ENCODE results near the gene STAT3.
A peak's percentile ranks its signal among the peaks of the same experiment; 100 is the strongest.
"Not testable (repeated sequence)": the region's sequence is repeated elsewhere in the genome, so short reads cannot be mapped to it uniquely, and the experiment has no call there.

The STAT3 gene

DNA sequence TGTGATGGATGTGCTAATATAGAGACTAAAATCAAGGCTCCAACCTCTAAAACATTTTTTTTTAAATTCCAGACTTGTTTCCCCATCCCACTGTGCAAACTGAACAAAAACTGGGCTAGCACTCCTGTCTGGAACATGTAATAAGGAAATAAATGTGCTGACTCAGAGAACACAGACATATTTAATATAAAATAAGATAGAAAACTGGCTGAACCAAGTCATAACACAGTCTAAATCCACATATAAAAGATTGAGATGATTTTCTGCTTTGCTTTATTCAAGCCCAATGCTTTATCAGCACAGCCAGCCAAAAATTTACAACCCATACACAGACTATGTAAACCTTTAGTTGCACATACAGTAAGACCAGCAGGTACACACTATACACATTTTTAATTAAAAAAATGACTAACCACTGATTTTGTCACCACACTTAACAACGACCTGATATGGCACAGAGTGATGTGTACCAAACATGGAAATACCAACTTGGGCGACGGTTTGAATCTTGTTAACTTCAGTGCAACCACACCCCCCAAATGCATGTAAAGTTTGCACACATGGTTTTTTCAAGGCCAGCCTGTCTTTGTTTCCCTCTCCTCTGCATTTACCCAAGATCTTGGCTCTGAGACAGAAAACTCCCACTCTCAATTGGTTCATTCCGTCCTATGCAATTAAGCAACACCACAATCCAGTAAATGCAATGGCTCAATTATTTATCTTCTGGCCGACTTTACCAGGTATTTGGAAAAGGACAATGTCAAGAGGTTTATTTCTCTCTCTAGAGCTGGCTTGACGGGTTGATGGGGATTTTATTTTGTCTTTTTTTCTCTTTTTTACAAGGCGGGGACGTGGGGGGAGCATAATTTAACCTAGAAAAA is 1.2 kb downstream of the STAT3 start:
- DNase-seq (ENCODE audit: low read depth in 2 of 2, low spot score in 1 of 2) = no peak

DNA sequence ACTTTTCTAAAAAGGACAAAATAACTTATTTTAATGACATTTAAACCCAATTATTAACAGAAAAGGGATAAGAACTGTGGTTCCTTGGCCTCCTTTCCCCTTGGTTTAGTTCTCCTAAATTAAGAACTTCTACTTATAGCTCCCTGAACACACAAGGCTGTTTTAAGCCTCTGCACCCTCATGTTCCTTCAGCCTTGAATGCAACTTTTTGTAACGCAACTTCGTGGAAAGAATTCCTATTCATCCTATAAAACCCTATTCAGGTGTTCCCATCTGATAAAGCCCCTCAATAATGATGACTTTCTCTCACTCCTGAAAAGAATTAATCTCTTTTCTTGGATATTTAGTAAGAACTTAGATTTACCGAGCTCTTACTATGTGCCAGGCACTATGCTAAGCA is 6.3 kb downstream of the STAT3 start:
- DNase-seq (ENCODE audit: low read depth in 2 of 2, low spot score in 1 of 2) = no peak

DNA sequence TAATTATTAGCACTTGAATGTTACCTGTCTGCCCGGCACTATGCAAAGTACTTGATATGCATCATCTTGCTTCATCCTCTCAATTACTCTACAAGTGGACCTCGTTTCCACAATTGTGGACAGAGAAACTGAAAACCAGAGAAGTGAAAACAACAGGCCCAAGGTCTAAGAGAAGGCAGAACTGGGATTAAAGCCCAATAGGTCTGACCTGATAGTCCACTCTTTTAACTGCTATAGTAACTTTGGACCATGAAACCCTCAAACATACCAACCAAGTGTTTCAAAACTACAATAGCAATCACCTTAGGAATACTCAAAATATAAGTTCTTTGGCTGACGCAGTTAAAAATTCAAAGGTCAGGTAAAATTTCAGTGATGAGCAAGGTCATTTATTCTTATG is 7.3 kb downstream of the STAT3 start:
- no peak for DNase-seq (ENCODE audit: low read depth in 2 of 2, low spot score in 1 of 2)

DNA sequence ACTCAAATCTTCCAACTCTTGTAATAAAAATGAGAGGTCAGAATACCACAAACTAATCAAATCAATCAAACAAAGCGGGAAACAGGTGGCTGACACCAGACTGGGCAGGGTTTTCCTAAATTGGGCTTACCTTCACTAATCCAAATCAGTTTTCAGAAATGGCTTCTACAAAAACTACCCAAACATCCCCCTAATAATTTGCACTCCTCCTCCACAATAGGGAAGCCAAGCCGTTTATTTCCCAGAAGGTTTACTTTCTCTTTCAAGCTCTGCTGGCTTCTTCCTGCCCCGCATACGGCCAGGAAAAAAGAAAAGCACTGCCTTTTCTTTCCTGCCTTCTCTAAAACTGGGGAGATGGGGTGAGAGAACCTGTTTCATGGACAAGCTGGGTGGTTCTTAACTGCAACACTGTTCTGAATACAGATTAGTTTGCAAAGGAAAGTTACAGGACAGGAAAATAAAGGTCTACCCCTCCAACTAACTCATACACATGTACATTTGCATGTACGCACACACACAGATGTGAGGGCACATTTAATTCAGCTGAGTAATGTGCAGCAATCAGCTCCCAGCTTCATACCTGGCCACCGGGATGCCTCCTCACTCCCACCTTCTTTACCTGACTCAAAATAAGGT is 9.2 kb downstream of the STAT3 start:
- DNase-seq (ENCODE audit: low read depth in 2 of 2, low spot score in 1 of 2) = no peak

GRCh38 chr17:42378359-42378958 is 9.8 kb downstream of the STAT3 start:
- DNase-seq (ENCODE audit: low read depth in 2 of 2, low spot score in 1 of 2) = no peak

GRCh38 chr17:42373896-42374295 is 14.3 kb downstream of the STAT3 start:
- no peak for DNase-seq (ENCODE audit: low read depth in 2 of 2, low spot score in 1 of 2)

DNA sequence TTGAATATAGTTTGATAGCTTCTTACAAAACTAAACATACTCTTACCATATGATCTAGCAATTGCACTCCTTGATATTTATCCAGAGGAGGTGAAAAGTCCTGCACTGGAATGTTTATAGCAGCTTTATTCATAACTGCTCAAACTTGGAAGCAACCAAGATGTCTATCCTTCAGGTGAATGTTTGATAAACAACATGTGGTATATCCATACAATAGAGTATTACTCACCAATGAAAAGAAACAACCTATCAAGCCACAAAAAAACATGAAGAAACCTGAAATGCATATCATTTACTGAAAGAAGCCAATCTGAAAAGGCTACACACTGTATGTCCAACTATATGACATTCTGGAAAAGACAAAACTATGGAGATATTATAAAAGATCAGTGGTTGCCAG is 16.1 kb downstream of the STAT3 start:
- no peak for DNase-seq (ENCODE audit: low read depth in 2 of 2, low spot score in 1 of 2)

GRCh38 chr17:42368797-42369561 is 19.3 kb downstream of the STAT3 start:
- DNase-seq (ENCODE audit: low read depth in 2 of 2, low spot score in 1 of 2) = not testable (repeated sequence)

GRCh38 chr17:42368310-42368709 is 19.9 kb downstream of the STAT3 start:
- not testable (repeated sequence) for DNase-seq (ENCODE audit: low read depth in 2 of 2, low spot score in 1 of 2)

GRCh38 chr17:42366176-42367023 is 21.8 kb downstream of the STAT3 start:
- not testable (repeated sequence) for DNase-seq (ENCODE audit: low read depth in 2 of 2, low spot score in 1 of 2)

DNA sequence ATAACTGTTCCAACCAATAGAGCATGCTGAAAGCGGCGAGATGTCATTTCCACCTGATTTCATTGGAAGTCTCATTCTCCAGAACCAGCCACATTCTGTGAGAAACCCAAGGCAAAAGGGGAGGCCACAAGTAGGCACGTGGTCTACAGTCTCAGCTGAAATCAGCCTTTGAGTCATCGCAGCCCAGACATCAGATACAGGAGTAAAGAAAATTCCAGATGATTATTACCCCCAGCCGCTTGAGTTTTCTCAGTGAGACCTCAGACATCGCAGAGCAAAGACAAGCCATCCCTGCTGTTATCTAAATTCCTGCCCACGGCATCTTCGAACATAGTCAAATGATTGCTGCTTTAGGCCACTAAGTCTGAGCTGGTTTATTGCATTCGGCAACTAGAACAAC is 23.1 kb downstream of the STAT3 start:
- DNase-seq (ENCODE audit: low read depth in 2 of 2, low spot score in 1 of 2) = no peak

GRCh38 chr17:42363767-42364585 is 24.3 kb downstream of the STAT3 start:
- DNase-seq (ENCODE audit: low read depth in 2 of 2, low spot score in 1 of 2) = no peak

DNA sequence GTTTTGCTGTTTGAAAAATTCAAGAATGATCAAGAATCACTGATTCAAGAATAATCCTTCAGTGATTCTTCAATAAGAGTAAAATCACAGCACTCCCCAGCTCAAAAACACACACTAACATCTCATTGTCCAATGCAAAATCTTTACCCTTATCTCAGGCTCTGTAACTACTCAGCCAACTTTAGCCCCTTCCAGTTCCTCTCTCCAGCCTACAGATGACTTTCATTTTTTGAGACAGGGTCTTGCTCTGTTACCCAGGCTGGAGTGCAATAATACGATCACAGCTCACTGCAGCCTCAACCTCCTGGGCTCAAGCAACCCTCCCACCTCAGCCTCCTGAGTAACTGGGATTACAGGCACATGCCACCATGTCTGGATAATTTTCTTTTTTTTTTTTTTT is 25.0 kb downstream of the STAT3 start:
- DNase-seq (ENCODE audit: low read depth in 2 of 2, low spot score in 1 of 2) = no peak

- no peak for DNase-seq (ENCODE audit: low read depth in 2 of 2, low spot score in 1 of 2)
Measured at GRCh38 chr17:42362245-42362961, 25.8 kb downstream of the STAT3 start.

- peak in 1 of 2 donors; percentile 32 for DNase-seq (ENCODE audit: low read depth in 2 of 2, low spot score in 1 of 2)
Measured at GRCh38 chr17:42361781-42362186, 26.5 kb downstream of the STAT3 start.

- not testable (repeated sequence) for DNase-seq (ENCODE audit: low read depth in 2 of 2, low spot score in 1 of 2)
Measured at GRCh38 chr17:42360388-42360787, 27.9 kb downstream of the STAT3 start.

GRCh38 chr17:42359133-42359532 is 29.1 kb downstream of the STAT3 start:
- DNase-seq (ENCODE audit: low read depth in 2 of 2, low spot score in 1 of 2) = no peak

DNA sequence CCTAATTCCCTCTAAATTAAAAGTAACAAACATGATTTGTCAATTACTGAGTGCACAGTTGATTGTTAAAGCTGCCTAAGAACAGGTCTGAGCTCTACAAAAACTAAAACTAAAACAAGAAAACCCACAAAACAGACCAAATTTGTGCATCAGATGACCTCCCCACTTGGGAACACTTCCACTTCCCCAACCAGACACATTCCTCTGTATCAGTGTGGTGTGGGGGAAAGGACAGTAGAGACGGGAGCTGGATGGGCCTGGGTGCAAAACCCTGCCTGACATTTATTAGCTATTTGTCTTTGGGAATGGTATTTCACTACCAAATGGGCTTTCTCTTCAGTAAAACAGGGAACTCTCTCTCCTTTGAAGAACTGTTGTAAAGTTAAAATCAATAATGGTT is 29.8 kb downstream of the STAT3 start:
- DNase-seq (ENCODE audit: low read depth in 2 of 2, low spot score in 1 of 2) = no peak
